GM21737 (cell line): ENCODE data around the gene SHMT2.

Experiments used
- ATAC-seq: cut with Tn5 transposase; IDR thresholded peaks from one replicate; pipeline ENCODE4 v1.9.1; 2021; ENCODE audit warnings: mild to moderate bottlenecking, moderate library complexity; ENCODE audit not compliant: unreplicated experiment

Gene SHMT2

DNA sequence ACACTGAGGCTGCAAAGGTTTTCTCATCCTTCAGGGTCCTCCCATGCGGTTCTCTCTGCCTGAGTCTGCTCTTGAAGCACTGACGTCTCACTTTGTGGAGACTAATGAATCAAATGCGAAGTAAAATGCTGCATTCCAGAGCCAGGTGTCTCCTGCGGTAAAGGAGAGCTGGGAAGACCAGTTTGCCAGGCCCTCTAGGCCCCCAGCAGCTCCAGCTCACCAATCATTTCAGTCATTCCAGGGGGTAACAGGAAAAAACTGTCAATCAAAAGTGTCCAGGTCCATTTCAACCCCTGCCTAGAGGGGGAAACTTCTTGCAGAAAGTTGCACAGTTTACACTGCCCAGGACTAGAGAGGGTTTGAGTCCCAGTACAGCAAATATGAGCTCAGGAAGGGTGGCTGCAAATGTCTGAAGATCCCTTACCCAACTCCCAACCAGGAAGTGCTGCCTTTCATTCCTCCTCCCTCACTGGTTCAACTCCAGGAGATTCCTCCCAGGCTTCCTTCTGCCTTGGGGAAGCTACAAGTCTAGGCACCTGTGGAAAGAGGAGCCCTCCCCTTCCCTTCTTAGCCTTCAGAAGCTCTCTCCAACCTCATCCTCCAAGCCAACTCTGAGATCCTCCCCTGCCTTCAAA lies 15.6 kb upstream of the SHMT2 start:
- ATAC-seq = no peak

GRCh38 chr12:57214398-57214781 lies 15.1 kb upstream of the SHMT2 start:
- ATAC-seq = no peak

- no peak for ATAC-seq
Measured at GRCh38 chr12:57215065-57215464, 14.4 kb upstream of the SHMT2 start.

GRCh38 chr12:57215668-57216013 lies 13.9 kb upstream of the SHMT2 start:
- no peak for ATAC-seq

DNA sequence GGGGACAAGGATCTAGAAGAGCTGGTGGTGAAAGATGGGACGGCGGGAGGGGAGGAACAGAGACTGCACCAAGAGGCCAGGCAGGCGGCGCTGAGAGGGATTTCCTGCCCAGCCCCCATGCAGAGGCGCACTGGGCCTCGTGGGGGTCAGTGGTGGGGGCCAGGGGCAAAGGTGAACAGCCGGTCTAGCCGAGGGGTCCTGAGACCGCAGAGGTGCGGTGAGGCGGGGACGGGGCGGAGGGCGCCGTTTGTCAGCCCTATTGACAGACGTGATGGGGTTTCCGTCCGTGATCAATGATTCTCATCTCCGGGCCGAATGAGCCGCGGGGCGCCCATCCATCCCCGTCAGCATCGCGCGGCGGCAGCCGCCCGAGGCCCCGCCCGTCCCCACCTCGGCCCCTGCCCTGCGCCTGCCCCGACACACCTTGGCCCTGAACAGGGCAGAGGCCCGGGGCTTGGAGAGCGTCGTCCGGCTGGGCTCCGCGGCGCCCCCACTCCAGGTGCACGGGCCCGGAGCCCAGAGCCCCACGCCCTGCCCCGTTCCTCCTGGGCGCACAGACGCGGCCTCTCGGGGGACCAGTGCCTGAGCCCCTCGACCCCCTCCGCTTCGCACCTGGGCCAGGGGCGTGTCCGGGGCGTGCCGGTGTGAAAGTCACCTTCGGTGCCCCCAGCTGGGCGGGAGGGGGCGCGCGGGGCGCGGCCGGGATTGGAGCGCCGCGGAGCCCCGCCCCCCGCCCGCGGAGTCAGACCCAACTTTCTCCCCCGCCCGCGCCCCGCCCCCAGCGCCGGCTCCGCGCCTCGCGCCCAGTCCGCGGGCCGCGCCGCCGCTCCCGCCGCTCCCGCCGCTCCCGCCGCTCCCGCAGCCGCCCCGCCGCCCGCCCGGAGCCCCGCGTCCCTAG lies 13.2 kb upstream of the SHMT2 start, which contains the start of gene NXPH4:
TSS of gene NXPH4 (plus strand) at position 781 of the 898 bp plus-strand sequence. CDS start 176 bp downstream, outside the sequence.
- no peak for ATAC-seq

DNA sequence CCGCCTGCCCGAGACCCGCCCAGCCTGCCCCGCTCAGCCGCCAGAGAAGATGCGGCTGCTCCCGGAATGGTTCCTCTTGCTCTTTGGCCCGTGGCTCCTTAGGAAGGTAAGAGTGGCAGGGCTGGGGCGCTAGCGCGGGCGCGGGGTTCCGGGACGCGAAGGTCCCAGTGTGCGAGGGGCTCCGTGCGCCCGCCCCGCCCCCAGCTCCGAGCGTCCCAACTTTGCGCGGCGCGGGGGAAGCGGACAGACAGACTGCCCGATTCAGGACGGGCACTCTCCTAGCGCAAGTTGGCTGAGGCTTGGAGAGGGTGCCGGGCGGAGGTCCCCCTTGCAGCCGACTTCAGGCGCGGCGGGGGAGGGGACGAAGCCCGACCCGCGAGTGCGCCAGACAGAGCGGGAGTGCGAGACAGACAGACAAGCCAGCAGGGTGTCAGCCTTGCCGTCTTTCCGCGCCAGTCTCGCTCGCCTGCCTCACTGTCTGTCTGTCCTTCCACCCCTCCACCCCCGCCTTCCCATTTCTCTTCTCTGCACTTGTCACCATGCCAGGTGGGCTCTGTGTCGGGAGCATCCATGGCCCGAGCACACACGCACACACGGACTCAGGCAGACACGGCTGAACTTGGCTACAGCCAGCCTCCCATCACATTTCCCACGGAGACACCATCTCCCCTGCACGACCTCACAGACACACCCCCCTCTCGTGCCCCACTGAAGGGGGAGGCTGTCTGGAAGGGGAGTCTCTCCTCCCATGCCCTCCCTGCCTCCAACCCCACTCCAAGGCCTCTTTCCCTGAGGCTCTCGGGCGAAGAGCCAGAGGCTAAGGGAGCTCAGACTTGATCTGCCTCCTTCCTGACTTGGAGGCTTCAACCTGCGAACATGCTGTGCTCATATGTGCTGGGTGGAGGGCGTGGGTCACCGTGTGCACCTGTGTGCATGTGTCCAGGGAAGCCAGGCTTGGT lies 12.3 kb upstream of the SHMT2 start:
- ATAC-seq = no peak

- no peak for ATAC-seq
Measured at GRCh38 chr12:57218030-57218853, 11.3 kb upstream of the SHMT2 start.

DNA sequence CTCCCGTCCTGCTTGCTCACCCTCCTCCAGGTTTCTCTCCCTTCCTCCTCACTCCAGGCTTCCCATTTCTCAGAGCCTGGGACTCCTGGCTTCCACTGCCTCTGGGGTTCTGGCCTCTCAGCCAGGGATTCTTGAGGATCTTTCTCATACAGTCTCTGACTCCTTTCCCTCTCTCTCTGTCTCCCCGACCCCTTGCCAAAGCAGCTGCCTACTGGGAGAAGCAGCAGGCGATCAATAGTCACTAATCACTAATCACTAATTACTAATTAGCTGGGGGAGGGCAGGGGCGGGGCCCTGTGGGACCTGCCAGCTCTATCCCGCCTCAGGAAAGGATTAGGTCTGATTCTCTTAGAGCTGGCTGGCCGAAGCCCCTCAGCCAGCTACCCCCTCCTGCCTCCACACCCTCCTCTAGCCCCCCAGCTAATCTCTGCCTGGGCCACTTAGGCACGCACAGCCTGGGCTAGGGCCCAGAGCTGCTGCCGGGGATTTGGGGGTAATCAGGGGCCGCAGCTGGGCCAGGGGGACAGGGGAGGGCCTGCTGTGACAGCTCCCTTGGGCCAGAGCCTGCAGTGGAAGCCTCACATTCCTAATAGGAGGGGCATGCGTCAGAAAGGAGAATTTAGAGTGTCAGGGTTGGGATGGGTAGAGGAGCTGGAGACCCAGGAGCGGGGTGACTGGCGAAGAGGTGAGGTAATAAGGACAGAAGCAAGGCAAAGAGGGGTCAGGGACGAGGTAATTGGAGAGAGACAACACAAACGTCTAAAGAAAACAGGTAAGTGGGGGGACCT lies 10.1 kb upstream of the SHMT2 start:
- no peak for ATAC-seq

- no peak for ATAC-seq
Measured at GRCh38 chr12:57219993-57220754, 9.3 kb upstream of the SHMT2 start.

GRCh38 chr12:57220770-57221168 lies 8.7 kb upstream of the SHMT2 start:
- ATAC-seq = no peak

GRCh38 chr12:57221169-57221917 lies 8.2 kb upstream of the SHMT2 start:
- ATAC-seq = no peak

DNA sequence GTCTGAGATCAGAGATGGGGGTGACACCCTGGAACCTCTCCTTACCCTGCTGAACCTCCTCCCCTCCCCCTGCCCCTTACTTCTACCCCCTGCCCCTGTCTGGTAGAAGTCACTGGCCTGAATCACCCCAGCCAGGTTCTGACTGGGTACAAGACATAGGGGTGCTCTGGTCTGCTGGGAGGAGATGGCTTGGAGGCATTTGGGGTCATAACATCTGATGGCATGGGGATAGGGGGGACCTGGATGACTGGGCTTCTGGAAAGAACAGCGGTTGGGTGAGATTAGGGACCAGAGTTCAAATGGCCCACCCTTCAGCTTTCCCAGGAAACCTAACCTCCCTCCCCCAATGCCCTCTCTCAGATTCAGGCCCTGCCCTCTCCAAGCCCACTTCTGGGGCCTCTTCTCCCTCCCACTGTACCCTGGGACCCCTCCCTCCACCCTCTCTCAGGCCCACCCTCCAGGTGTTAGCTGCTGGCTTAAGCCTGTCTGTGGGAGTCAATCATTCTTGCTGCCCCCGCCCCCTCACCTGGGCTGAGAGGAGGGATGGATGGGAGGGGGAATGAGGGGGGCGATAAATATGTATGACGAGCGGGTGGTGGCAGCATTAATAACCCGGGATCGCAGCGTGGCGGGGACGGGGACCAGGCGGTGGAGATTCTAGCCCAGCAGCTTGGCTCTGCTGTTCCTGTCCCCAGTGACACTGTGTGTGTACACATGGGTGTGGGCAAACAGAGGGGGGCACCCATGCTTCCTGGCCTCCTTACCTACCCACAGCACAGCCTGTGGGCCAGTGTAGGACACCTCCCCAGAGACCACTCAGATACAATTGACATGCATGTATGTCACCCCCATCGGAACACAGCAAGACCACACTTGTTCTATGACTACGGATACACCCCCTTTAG lies 7.0 kb upstream of the SHMT2 start:
- no peak for ATAC-seq

- no peak for ATAC-seq
Measured at GRCh38 chr12:57223191-57224165, 6.0 kb upstream of the SHMT2 start.

DNA sequence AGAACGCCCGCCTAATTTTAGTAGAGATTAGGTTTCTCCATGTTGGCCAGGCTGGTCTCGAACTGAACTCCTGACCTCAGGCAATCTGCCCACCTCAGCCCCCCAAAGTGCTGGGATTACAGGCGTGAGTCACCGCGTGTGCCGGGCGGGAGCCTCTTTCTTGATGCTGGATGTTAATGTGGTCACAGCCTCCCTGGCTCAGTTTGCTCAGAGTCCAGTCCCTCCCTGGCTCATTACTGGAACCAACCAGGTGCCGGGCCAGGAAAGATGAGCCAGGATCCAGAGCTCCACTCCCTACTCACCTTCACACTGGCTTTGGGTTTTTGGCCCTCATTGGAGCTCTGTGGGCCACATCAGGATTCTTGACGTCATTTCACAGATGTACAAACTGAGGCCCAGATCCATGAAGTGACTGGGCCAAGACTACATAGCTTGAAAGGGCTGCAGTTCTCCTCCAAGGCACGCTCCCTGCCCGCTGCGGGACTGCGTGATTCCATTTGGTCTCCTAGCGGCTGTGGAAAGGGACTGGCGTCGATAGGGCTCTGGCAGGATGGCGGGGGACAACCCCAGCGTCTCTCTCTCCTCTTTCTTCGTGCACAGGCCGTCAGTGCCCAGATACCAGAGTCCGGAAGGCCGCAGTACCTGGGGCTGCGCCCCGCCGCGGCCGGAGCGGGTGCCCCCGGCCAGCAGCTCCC lies 5.1 kb upstream of the SHMT2 start:
- ATAC-seq = no peak

DNA sequence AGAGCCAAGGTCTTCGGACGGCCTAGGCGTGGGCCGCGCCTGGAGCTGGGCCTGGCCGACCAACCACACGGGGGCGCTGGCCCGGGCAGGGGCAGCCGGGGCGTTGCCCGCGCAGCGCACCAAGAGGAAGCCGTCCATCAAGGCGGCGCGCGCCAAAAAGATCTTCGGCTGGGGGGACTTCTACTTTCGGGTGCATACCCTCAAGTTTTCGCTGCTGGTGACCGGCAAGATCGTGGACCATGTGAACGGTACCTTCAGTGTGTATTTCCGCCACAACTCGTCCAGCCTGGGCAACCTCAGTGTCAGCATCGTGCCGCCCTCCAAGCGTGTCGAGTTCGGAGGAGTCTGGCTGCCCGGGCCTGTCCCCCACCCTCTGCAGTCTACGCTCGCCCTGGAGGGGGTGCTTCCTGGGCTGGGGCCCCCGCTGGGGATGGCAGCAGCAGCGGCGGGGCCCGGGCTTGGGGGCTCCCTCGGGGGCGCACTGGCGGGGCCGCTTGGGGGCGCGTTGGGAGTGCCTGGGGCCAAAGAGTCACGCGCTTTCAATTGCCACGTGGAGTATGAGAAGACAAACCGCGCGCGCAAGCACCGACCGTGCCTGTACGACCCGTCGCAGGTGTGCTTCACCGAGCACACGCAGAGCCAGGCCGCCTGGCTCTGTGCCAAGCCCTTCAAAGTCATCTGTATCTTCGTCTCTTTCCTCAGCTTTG lies 4.4 kb upstream of the SHMT2 start:
- ATAC-seq = no peak
